IPS-NIHi7 (cell line): ENCODE measurements around the gene IHH.

Experiments
- DNase-seq: peaks from one replicate; pipeline ENCODE4 v3.0.0; 2012; ENCODE audit warnings: mixed read lengths; ENCODE audit errors: extremely low spot score

Gene IHH

GRCh38 chr2:219076253-219076652 lies 15.5 kb upstream of the IHH start:
- DNase-seq, result no peak

GRCh38 chr2:219073413-219074129 lies 12.8 kb upstream of the IHH start:
- peak; percentile 83 for DNase-seq

GRCh38 chr2:219072741-219073250 lies 12.1 kb upstream of the IHH start:
- DNase-seq, result no peak

GRCh38 chr2:219071131-219071816 lies 10.6 kb upstream of the IHH start:
- no peak for DNase-seq

- DNase-seq, result no peak
Observed at GRCh38 chr2:219065484-219065883, 4.8 kb upstream of the IHH start.

- DNase-seq, result no peak
Observed at GRCh38 chr2:219062081-219062480, 1.4 kb upstream of the IHH start.

GRCh38 chr2:219059725-219060682 lies 717 bp downstream of the IHH start:
- no peak for DNase-seq

- no peak for DNase-seq
Observed at GRCh38 chr2:219059375-219059724, 1.4 kb downstream of the IHH start.

GRCh38 chr2:219058541-219059374 lies 2.0 kb downstream of the IHH start:
- DNase-seq, result peak; percentile 50

GRCh38 chr2:219057709-219058540 lies 2.8 kb downstream of the IHH start:
- DNase-seq, result peak; percentile 92

GRCh38 chr2:219056896-219057708 lies 3.6 kb downstream of the IHH start:
- DNase-seq, result no peak

GRCh38 chr2:219056176-219056895 lies 4.4 kb downstream of the IHH start:
- DNase-seq, result no peak

- no peak for DNase-seq
Observed at GRCh38 chr2:219054956-219055903, 5.5 kb downstream of the IHH start.

GRCh38 chr2:219049282-219049681 lies 11.4 kb downstream of the IHH start:
- DNase-seq, result no peak

- DNase-seq, result peak; percentile 84
Observed at GRCh38 chr2:219045937-219046550, 14.7 kb downstream of the IHH start.

- DNase-seq, result no peak
Observed at GRCh38 chr2:219042750-219043149, 18.0 kb downstream of the IHH start.

- no peak for DNase-seq
Observed at GRCh38 chr2:219042157-219042556, 18.6 kb downstream of the IHH start.
